ENCODE measurements around the gene MRPS23.

The MRPS23 gene

DNA sequence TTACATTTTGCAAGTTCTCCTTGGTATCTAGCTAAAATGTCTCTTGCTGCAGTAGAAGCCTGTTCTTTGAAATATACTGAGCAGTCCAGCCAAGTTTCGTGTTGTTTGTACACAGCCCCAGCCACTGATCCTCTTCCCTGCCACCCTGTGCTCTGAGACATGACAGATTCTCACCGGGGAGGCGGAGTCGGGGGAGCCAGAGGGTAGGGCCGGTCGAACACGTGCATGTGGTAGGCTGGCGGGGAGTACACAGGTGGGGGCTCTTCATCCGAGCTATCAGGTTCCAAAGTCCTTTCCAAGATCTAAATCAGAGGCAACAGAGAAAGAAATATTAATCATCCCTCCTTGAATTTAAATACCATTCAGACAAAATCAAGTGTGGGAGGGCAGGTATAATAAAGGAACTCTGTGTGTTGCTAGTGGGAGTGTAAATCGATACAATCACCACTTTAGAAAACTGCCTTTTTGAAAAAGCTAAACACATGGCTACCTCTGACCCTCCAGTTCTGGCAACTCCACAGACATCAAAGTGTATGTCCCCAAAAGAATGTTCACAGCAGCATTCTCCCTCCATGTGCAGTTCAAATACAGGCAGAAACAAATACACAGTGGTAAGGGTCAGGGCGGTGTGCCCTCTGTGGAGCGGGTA, 29.7 kb upstream of the MRPS23 start:
- no peak for DNase-seq (ENCODE audit: low read depth, low spot score)

DNA sequence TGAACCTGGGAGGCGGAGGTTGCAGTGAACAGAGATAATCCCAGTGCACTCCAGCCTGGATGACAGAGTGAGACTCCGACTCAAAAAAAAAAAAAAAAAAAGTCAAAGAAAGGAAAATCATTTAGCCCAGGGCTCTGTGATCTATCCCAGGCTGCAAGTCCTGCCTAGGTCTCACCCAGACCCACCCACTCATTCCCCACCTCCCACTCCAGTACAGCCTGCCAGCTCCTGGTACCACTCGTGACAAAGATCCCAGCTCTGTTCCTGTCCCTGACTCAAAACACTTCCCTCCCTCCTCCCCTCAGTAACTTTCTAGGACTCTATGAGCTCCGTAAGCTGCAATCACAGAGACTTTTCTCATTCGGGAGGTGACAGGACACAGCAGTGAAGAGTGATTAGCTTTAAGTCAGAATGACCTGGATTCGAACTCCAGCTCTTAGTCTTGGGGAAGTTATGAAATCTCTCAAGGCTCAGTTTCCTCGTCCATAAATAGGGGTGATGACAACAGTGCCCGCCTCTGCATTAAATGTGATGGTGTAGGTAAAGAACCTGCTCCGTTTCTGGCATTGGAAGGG, 28.0 kb upstream of the MRPS23 start:
- no peak for DNase-seq (ENCODE audit: low read depth, low spot score)

DNA sequence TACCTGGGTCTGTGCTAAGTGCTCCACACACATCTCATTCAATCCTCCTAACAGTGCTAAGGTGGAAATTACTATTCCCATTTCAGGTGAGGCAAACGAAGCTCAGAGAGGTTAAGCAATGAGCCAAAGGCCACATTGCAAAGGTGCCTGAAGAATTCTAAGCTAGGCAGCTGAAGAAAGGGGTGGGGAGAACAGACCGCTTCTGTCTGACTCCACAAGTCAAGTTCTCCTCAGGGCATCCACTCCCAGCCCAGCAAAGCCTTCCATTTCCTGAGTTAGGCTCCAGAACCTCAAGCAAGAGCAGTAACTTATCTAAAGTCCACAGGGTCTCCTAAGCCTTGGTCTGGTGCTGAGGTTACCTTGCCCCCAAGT, 27.0 kb upstream of the MRPS23 start:
- DNase-seq (ENCODE audit: low read depth, low spot score), result no peak

- DNase-seq (ENCODE audit: low read depth, low spot score), result no peak
Observed at GRCh38 chr17:57876023-57876865, 26.4 kb upstream of the MRPS23 start.

GRCh38 chr17:57875290-57876022, 25.6 kb upstream of the MRPS23 start:
- peak; percentile 99 for DNase-seq (ENCODE audit: low read depth, low spot score)

GRCh38 chr17:57874434-57875289, 24.8 kb upstream of the MRPS23 start:
- peak; percentile 98 for DNase-seq (ENCODE audit: low read depth, low spot score)

GRCh38 chr17:57874058-57874419, 24.2 kb upstream of the MRPS23 start:
- no peak for DNase-seq (ENCODE audit: low read depth, low spot score)

DNA sequence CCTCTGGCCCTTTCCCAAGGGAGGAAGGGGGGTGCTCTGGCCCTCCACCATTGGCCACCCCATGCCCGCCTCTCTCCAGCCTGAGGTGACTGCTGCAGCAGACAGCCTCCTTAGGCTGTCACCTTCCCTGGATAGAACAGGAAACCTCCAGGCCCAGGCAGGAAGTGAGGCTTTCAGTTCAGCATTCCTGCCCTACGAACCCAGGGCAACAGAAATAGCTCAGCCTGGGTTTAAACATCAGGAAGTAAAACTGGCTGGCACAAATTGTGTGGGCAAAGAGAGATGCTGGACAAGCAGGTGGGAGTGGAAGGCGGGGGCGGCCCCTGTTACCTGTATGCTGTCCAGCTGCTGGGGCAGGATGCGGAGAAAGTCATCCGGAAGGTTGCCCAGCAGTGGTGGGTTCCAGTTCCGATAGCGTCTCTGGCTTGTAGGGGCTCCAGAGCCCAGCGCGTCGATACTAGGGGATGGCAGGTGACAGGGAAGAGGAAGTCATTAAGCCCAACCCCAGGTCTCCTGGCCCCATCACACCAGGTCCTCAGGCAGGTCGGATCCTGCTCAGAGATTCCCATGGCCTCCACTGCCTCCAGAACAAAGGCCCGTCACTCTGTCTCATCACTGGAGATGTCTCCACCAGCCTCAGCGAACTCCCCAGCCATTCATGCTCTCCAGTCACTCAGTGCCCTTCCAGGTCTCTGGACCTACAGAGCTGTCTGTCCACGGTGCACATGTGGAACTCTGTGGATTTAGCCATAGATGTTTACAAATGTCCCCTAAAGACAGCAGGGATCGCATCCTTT, 23.6 kb upstream of the MRPS23 start:
- no peak for DNase-seq (ENCODE audit: low read depth, low spot score)

DNA sequence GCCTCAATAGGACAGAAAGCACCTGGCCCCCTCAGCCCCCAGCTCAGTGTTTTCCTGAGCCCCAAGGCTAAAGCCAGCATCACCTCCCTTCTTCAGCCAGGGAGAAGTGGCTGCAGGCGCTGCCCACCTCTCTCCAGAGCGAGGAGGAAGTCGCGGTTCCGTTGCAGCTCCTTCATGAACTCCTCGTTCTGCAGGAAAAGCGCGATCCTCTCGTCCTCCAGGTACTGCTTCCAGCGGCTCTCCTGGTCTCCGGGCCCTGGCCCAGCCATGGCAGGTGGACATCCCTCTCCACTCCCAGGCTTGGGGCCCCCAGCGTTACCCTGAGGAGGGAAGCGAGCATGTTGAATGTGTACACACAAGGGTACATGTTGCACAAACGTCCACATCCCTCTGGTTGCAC, 22.7 kb upstream of the MRPS23 start:
- no peak for DNase-seq (ENCODE audit: low read depth, low spot score)

GRCh38 chr17:57871863-57872262, 22.0 kb upstream of the MRPS23 start:
- DNase-seq (ENCODE audit: low read depth, low spot score), result no peak

GRCh38 chr17:57871155-57871554, 21.3 kb upstream of the MRPS23 start:
- no peak for DNase-seq (ENCODE audit: low read depth, low spot score)

DNA sequence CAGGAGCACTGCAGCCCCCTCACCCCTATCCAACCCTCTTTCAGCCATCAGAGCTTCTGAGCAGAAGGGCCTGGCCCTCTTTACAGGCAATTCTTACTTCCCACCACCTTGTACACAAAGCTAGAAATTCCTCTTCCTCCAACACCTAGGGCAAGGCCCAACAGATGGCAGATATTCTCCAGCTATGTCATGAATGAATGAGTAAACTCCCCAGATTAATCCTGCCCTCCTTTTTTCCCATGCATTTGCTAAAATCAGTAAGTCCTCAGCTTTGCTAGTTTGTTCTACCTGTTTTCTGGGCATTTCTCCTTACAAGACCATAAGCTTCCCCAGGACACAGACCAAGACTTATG, 20.4 kb upstream of the MRPS23 start:
- DNase-seq (ENCODE audit: low read depth, low spot score), result no peak

DNA sequence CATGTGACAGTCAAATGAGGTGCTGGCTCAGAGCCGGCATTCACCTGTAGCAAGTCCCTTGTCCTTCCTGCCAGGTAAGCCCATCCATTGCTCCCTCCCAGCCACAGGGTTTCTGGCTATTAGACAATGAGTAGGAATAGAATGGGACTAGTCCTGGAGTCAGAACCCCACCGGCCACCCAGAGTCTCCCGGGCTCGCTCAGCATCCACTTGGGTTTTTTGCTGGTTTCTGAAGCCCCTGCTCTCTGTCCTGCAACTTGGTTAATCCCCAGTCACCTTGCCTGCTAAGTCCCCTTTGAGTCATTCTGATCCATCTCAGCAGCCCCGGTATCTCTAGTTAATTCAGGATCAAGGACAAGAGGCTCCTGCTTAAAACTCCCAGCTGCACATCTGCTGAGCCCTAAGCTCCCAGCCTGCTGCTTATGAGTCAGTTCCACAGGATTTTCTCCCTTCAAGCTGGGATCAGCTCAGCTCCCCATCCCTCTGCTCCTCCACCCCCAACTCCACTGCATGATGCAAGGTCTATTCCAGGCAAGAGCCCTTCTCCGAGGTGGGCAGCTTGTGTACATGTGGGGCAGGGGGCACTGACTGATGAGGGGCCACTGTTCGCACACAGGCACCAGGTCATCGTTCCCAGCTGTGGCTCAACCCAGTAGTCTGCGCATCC, 19.9 kb upstream of the MRPS23 start:
- DNase-seq (ENCODE audit: low read depth, low spot score), result peak; percentile 63

- no peak for DNase-seq (ENCODE audit: low read depth, low spot score)
Observed at GRCh38 chr17:57868910-57869616, 19.2 kb upstream of the MRPS23 start.

DNA sequence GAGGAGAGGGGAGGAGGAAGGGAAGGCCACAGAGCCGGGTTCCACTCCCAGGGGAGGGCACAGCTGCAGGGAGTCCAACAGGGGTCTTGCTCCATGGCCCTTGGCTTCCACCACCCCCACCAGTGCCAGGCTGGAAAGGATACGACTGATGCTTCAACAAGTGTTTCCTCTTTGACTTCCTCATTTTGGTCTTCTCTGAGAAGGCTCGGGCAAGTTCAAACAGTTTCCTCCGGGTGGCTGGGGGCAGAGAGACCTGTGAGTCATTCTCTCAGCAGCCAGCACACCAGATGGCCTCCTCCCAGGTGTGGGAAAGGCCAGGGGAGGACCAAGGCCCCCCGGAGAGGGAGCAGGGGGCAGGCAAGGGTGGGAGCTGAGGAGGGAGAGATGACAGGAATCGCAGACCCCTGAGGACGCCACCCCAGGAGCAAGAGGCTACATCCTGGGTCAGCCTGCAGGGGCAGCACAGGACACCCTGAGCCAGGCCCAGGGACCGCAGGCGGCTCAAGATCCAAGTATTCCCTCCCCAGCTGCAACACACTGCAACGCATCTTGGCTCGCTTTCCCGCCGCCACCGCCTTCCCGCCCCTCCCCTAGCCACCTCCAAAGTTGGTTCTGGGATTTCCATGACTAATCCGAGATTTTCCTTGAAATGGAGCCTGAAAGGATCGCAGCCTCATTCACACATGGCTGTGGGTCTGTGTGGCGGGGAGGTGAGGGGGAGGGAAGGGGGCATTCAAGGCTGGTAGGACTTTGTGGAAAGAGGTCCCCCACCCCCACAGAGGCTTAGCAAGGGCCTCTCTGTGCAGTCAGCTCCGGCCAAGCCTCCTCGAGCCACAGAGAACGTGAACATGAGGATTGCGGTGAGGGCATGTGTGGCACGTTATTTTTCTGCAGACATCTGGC, 18.4 kb upstream of the MRPS23 start:
- DNase-seq (ENCODE audit: low read depth, low spot score), result peak; percentile 96

GRCh38 chr17:57867126-57867525, 17.3 kb upstream of the MRPS23 start:
- DNase-seq (ENCODE audit: low read depth, low spot score), result no peak

DNA sequence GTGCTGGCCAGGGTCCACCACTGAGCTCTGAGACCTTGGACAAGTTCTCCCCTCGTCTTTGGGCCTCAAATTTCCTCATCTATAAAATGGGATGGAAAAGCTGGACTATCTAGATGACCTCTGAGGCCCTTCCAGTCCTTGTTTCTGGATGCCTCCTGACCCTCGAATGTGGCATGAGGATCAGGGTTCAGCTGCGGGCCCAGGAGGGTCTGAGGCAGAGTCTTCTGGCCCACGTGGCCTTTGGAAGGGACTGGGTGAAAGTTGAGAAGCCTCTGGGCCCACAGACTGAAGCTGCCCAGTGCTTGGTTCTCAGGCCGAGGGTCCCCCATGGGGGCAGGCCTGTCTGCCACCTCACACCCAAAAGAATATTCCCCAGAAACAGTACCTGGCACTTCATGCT, 16.9 kb upstream of the MRPS23 start:
- DNase-seq (ENCODE audit: low read depth, low spot score), result no peak

DNA sequence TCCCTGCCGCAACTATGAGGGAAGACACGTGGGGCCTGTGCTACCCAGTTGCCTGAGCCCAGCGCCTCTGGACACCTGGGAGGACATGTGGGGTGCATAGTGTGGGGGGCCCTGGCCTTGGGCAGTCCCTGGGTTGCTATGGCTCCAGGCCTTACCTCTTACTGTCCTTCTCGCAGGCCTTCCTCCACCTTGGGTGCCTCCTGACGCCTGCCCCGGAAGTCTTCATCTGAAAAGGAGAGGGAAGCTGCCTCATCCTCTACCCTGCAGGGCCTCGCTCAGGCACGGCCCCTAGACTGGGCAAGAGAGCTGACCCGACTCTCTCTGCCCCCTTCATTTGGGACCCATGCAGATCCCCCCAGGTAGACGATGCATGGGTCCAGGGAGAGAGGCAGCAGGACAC, 16.5 kb upstream of the MRPS23 start:
- no peak for DNase-seq (ENCODE audit: low read depth, low spot score)
